Measurements from ENCODE around the gene LTBP1.

The LTBP1 gene

DNA sequence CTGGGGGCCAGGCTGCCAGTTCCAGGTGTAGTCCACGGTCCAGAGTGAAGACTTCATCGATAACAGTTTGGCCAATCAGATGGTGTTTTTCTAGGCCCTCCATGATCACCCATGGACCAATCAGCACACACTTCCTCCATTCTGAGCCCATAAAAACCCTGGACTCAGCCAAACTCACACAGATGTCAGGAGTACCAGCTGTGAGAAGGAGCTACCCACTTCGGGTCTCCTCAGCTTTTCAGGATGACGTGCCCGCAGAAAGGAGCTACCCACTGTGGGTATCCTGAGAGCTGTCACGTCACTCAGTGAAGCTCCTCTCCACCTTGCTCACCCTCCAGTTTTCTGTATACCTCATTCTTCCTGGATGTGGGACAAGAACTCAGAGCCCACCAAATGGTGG, 319.7 kb downstream of the LTBP1 start:
- DNase-seq (ENCODE audit: low spot score), result peak; percentile 12

DNA sequence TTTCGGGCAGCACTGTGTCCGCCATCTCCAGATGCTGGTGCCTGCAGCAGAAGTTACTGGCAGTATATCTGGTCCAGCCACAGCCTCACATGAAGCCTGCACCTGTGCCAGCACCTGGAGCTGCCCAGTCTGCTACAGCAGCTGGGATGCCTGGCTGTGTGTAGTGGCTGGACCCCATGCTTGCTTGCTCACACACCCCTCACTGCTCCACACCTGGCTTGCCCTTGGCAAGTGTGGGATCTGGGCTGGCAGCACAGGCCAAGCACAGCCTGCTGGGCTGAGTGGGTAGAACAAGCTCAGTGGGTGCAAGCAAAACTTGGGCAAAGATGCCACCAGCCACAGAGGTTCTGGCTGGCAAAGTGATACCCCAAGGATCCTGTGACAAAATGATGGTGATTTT, 320.3 kb downstream of the LTBP1 start:
- no peak for DNase-seq (ENCODE audit: low spot score)

DNA sequence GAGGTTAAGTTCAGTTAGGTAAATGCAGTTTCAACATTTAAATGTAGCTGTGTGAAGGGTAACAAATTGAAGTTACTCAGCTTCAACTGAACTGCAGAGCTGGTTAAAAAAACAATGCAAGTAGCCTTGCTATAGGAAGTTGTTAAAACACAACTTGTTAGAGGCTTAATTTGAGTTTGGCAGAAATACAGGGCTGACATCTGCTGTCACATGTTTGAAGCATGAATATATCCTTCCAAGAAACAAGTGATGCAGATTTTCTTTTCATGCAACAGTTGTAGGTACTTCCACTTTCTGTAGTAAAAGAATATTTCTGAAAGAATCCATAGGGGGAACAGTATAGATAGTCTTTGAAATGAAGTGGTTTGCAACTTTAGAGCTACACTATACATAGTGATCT, 321.0 kb downstream of the LTBP1 start:
- DNase-seq (ENCODE audit: low spot score), result no peak

DNA sequence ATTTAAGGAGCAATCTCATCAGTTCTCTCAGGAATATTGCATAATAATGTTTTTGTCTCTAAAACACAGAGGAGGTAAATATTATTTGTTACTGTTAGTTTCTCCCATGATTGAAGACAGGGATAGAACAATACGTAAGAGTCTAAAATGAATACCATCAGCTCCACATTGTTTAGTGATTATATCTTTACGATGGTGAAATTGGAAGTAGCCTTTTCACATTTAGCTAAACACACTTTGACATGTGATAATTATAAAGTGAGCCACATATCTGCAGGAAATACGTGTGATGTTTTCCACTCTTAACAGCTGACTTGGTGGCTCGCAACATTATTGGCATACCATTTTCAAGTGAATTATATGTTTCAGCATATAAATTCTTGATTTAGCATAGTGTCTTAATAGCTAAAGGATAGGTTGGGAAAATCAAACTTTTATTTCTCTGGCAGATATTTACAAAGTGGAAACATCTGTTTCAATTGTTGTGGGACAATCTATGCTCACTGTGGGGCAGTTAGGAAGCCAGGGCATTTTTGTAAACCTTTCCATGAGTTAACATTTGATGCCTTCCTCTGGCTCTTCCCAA, 321.6 kb downstream of the LTBP1 start:
- no peak for DNase-seq (ENCODE audit: low spot score)

DNA sequence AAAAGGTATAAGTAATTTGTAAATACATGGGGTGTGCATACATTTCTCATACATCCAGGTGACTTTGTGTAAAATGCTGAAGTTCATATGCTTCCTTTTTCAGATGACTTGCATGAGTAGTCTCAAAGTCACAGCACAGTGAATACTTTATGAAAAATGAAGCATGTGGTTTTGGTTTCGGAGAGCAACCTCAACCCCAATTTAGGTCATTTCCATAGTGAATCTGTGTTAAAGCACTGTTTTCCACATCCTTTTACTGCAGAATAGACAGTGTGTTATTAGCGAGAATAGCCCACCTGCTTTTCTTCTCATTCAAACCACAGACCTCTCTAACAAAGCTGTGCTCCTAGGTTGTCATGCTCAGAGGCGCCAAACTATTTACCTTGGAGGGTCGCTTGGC, 325.2 kb downstream of the LTBP1 start:
- peak; percentile 67 for DNase-seq (ENCODE audit: low spot score)

DNA sequence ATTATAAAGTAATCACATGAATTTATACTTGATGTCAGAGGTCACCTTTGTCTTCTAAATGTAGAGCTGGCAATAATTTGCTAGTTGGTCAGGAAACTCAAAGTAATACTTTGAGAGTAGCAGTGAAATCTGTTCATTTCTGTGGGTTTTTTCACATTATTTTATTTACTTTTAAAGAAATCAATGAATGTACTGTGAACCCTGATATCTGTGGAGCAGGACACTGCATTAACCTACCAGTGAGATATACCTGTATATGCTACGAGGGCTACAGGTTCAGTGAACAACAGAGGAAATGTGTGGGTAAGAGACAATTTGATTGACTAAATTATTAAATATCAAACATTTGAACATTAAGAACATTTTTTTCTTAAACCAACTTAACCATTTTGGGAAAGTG, 326.7 kb downstream of the LTBP1 start:
- DNase-seq (ENCODE audit: low spot score), result no peak

DNA sequence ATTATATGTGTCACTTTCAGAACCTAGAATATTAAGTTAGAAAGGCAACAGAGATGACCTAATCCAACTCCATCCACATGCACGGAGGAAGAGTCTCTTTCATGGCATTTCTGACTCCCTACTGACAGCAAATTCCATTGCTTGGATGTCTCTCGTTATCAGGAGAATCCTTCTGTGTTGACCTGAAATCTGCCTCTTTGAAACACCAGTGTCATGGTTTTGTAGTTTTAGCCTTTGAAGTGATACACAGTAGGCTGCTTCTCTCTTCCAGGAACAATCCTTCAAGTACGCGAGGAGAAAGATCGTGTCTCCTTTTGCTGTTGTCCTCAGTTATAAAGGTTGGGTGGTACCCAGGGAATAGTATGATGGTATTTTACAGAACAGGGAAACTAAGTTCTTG, 327.8 kb downstream of the LTBP1 start:
- DNase-seq (ENCODE audit: low spot score), result no peak

DNA sequence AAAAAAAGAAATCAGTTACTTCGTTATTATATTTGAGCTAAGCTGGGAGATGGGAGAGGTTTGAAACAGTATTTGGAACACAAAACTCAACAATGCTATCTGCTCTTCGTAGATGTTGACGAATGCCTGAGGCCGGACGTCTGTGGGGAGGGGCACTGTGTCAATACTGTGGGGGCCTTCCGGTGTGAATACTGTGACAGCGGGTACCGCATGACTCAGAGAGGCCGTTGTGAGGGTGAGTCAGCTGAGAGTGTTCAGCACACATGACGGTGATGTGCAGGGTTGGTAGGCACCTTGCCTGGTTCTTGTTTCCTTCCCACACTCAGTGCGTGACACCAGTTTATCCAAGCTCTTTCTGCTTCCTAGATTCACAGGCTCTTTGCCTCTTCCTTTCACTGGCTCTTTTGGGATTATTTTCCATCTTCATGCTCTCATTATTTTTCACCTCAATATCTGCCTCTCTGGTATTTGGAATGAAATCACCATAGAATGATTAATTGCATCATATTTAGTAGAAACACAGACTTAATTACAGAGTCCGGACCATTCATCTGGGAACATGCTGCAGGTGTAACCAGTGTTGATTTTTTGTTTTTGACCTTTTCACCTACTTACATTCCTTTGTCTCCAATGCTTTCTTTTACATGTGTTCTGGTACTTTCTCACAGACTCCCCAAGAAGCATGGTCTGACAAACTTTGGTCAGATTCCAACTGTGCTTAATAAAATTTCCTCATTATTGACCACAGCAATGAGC, 329.1 kb downstream of the LTBP1 start:
- DNase-seq (ENCODE audit: low spot score), result no peak

DNA sequence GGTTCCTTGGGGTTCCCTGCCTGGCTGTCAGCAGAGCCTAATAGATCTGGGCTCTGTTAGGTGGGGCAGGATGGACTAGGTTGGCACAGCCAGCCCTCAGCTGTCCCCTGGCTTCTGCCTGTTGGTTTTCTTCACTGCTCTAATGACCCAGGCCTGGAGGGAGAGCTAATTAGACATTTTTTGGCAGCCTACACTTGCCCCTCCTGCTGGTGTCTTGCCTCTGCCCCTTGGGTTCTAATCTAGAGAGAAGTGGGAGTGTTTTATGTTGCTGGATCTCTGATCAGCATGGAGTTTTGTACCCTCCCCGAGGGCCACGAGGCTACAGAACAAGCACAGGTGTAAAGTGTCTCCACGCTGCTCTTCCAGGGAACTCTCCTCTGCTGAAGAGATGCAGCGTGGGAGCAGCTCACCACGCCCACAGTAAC, 330.3 kb downstream of the LTBP1 start:
- DNase-seq (ENCODE audit: low spot score), result no peak

DNA sequence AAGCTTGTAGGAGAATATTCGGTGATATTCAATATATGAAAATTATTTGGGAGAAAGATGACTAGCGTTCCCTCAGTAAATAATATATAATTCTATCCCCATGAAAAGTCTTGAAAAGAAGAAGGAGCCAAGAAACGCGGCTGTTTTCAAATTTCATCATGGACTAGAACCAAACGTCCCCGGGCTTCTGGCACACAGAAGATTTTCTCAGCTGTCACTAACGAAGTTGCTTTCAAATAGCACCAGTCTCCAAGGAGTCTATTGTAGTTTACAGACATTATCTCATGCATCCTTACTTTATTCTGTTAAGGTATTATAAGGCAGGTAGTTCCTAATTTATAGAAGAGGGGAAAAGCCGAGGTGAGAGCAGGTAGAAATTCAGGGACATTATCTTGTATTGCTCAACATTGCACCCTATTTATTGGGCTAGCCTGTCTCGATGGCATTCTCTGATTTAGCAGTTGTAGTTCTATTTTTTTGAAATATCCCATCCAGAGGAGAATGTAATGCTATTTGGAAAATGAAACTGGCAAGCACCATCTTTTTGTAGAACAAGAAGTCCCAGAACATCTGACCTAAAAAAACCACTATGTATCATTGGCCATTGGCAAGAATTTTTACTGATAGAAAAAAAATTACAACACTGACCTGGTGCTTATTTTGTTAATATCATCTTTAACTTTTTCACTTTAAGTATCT, 331.6 kb downstream of the LTBP1 start:
- no peak for DNase-seq (ENCODE audit: low spot score)

DNA sequence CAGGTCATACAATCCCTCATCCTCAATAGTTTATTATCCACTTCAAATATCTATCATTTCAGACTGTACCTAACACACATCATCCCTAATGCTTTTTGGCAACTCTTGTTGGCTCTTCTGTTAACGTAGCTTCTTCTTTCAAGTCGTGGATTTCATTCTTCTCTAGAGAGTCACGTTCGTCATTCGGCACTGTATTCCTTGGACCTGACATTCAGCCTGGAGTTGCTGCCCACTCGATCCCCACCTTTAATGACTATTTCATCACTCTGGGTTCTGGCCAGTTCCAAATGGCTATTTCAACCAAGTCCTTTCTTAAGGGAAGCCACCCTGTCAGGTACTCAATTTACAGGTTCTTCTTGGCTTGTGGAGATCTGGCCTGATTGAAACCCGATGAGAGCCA, 337.5 kb downstream of the LTBP1 start:
- no peak for DNase-seq (ENCODE audit: low spot score)

DNA sequence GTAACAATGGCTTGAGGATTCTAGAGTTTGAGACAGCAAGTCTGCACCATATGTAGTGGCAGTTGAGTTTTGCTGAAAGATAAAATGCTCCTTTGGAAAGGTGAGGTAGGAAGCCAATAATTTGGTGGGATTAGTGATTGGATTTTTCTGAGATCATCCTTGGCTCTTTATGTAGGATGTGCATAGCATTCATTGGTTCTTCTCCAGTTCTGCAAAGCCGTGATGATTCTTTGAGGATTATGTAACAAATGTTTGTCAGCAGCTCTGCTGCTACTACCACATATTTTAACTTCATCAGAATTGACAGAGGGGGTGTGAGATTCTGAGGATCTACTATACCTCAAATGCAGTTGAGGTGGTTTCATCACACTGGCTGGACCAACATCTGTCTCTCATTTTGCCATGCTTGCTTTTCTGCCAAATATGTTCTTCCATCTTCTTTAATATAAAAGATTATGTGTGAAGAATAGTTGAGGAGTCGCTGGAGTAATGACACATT, 340.8 kb downstream of the LTBP1 start:
- no peak for DNase-seq (ENCODE audit: low spot score)

DNA sequence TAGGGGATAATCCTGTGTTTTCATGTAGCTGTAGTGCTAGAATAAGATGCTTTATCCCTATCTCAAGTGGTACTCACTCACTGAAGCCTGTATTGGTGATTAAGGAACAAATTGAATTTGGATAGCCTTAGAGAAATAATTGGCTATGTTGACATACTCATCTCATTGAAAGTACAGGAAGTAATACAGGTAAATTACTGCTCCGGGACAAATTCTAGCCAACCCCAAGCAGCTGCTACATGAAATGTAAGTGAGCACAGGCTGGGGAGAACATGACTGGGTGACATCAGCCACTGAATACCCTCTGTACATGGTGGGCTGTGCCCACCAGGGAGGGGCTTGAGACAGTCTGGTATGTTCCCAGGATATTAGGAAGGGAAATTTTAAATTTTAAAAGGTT, 341.3 kb downstream of the LTBP1 start:
- DNase-seq (ENCODE audit: low spot score), result no peak

DNA sequence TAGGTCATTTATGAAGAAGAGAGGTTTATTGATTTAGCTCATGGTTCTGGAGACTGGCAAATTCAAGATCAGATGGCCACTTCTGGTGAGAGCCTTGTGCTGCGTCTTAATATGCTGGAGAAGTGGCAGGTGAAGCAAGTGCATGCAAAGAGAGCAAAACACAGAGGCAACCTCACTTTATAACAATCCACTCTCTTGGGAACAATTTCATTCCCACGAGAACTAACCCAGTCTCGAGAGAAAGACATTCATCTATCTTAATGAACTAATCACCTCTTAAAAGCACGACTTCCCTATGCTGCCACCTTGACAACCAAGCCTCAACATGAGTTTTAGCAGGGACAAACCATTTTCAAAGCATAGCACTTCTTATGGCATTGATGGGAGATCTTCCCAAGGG, 343.2 kb downstream of the LTBP1 start:
- DNase-seq (ENCODE audit: low spot score), result no peak

DNA sequence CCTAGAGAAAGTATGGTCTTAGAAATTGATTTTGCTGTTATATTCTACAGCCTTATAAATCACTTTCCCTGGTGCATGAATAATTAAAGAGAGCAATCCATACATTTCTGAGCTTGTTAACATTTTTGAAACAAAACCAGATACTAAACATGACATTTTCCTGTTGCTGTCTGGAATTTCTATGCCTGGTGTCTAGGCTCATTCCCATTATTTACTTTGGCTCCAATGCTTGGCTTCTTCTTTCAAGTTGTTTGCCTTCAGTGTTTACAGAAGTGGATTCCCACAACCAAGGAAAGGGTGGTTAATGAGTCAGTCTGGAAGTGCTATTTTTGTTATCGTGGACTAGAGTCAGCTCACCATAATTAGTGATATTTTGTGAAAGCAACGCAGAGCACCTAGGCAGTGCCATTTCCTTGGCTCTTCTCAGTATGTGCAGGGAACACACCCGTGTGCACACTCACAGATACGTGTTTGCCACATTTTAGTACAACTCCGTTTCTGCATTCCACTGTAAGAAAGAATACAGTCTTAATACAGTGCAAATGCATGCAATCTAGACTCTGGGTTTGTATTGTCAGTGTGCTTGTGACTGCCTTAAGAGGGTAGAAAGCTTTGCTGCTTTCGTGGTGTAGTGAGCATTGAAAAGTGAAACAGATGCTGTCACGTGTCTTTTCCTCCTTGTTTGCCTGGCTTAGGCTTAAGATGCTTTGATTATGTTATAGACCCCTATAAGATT, 344.7 kb downstream of the LTBP1 start:
- DNase-seq (ENCODE audit: low spot score), result no peak

DNA sequence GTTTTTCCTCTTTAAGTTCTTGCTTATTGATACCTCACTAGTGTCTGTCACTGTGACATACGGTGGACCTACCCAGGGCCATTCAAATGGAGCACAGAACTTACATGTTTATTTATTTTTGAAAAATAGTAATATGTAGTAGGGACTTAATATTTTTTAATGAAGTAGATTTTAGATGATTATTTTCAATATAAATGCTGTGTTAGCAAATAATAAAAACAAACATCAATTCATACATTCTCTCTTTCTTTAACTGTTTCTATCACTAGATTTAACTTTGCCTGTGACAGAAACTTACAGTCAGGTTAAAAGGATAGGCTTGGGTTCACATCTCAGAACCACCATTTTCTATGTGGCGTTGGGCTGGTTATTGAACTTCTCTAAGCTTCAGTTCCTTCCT, 345.3 kb downstream of the LTBP1 start:
- no peak for DNase-seq (ENCODE audit: low spot score)

DNA sequence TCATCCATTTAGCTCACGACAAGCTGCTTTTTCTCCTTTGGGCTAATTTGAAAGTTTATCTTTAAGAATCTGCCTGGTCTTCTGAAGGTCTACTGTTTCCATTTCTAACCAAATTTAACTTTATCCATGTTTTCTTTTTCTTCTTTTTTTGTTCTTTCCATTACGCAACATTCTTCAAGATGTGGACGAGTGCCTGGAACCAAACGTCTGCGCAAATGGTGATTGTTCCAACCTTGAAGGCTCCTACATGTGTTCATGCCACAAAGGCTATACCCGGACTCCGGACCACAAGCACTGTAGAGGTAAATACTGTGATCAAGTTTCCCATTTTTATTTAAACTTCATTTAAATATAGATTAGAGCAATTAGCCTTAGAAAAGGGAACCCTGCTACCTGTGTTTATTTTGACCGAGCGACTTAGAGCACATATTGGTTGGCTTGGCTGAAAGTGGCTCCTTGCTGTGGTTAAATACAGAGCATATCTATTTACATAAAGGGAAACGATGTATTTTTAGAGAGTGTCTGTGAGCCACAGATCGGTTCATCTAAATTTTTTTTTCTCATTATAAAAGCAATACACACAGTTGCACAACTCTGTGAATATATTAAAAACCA, 346.3 kb downstream of the LTBP1 start:
- no peak for DNase-seq (ENCODE audit: low spot score)

DNA sequence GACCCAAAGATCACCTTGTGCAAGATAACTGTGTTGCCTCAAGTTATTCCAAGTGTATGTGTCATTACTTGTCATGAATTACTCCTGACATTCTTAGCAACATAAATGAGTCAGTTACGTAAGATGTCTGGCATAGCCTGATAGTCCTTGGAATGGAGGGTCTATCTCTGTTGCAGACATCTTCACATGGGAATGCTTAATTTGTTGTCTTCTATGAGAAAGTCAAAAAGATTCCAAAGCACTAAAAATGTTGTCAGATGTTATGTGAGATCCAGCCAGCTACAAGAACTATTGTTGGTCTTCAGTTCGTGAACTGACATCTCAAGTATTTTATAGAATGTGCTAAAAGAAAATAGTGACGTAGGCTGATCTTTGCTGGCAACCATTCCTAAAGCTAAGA, 351.5 kb downstream of the LTBP1 start:
- no peak for DNase-seq (ENCODE audit: low spot score)

DNA sequence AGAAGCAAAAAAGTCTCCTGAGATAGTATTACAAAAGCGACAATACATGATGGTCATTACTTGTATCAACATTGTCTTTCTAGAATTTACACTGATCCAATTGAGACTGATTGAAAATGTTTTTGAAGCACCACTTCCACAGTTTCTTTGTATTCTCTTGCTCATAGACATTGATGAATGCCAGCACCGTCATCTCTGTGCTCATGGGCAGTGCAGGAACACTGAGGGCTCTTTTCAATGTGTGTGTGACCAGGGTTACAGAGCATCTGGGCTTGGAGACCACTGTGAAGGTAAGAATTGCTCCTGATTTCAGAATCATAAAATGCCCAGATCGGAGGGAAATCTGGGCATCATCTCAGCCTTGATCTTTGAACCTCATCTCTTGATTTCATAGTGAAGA, 354.6 kb downstream of the LTBP1 start:
- no peak for DNase-seq (ENCODE audit: low spot score)

DNA sequence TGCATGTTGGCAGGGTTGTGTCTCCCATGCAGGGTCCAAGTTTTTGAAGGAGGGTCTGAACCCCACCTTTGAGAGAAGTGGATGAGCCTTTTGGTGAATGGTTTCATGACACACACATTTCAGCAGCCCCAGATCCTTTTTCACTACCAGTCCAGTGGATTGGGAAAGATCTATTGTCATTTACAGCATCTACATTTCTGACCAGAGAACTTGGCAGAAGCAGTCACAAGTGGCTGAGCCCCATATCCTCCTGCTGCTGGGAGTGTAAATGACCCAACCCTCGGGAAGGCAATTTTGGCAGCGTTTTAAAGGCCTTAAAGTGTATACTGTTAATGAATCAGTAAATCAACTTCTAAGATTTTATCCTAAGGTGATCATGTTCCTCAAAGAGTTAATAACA, 355.6 kb downstream of the LTBP1 start:
- DNase-seq (ENCODE audit: low spot score), result no peak

DNA sequence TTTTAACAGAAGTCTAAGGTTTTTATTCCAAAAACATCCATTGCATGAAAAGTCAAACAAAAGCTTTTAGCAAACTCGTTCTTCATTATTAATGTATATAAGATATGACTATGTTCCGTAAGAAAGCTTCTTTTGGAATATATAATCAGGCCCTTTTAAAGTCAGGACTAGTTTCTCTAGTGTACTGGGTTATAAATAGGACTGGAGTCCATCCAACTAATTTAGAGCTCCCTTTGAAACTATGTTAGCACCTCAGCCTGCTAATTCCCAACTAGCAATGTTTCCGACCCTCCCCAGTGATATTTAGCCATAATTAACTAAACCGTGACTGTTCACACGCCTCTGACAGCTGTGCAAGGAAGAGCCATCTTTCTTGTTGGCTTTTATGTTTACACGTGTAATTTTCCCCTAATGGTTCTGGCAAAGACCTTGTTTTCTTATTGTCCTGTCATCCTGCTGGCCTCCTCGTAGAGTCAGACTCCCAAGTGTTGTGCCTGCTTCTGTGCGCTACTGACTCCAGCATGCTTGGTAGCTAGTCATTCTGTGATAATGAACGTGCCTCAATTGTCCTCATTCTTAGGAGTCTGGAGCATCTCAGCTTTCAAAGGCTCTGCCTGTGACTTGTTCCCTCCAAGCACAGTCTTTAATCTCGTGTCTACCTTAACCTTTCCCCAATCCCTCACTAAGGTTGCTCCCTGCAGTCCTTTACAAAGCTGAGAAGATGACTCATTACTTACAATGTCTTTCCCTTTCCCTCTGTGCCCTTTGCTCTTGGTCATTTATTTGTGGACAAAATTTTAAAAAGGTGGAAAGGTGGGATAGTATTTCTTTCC, 357.5 kb downstream of the LTBP1 start:
- no peak for DNase-seq (ENCODE audit: low spot score)
